Measurements from ENCODE around the gene SPATA46. TPM values are rescaled to one million over a fixed set of nuclear protein-coding genes. Genes with fewer than 3 reads are reported as not detected.

Gene SPATA46
- total RNA-seq, 1 experiment from 2014 or later, result not detected

GRCh38 chr1:162388615-162389014, 12.0 kb upstream of the SPATA46 start:
- Histone ChIP-seq H3K4me1 (ENCODE audit: low read length) (peaks cover 7% of the 10 kb centered on the region), H3K36me3 (ENCODE audit: insufficient read depth, low read length) (no peaks in the 10 kb centered on the region), H3K27me3 (ENCODE audit: low read length) (no peaks in the 10 kb centered on the region), H3K27ac (ENCODE audit: low read length) (no peak overlapping the region), H3K9me3 (ENCODE audit: low read length) (no peaks in the 10 kb centered on the region), H3K9ac (ENCODE audit: low read length) (no peak overlapping the region), H3K4me3 (ENCODE audit: low read length) (no peak overlapping the region), H3K4me2 (ENCODE audit: low read depth, low read length, poor library complexity, severe bottlenecking) (no peak overlapping the region), H3K9me2 (replicated peaks; ENCODE audit: insufficient read depth, low read length) (no peaks in the 10 kb centered on the region), H4K20me1 (ENCODE audit: insufficient read depth, low read depth, low read length) (no peaks in the 10 kb centered on the region), H2AFZ (ENCODE audit: low read length) (no peak overlapping the region), H3K79me2 (ENCODE audit: low read length) (no peaks in the 10 kb centered on the region)
- no peak for DNase-seq

GRCh38 chr1:162388083-162388594, 11.5 kb upstream of the SPATA46 start:
- H4K20me1 ChIP-seq (ENCODE audit: insufficient read depth, low read depth, low read length), result no peaks in the 10 kb centered on the region
- H3K27ac ChIP-seq (ENCODE audit: low read length), result no peak overlapping the region
- peaks cover 7% of the 10 kb centered on the region for H3K4me1 ChIP-seq (ENCODE audit: low read length)
- H3K9me3 ChIP-seq (ENCODE audit: low read length), result no peaks in the 10 kb centered on the region
- H3K27me3 ChIP-seq (ENCODE audit: low read length), result no peaks in the 10 kb centered on the region
- DNase-seq, result no peak
- H3K79me2 ChIP-seq (ENCODE audit: low read length), result no peaks in the 10 kb centered on the region
- H3K4me3 ChIP-seq (ENCODE audit: low read length), result no peak overlapping the region
- no peaks in the 10 kb centered on the region for H3K9me2 ChIP-seq (replicated peaks; ENCODE audit: insufficient read depth, low read length)
- H2AFZ ChIP-seq (ENCODE audit: low read length), result no peak overlapping the region
- H3K9ac ChIP-seq (ENCODE audit: low read length), result no peak overlapping the region
- H3K36me3 ChIP-seq (ENCODE audit: insufficient read depth, low read length), result no peaks in the 10 kb centered on the region
- H3K4me2 ChIP-seq (ENCODE audit: low read depth, low read length, poor library complexity, severe bottlenecking), result no peak overlapping the region

- no peaks in the 10 kb centered on the region for H3K27me3 ChIP-seq (ENCODE audit: low read length)
- no peak overlapping the region for H3K9ac ChIP-seq (ENCODE audit: low read length)
Measured at GRCh38 chr1:162387226-162388082, 10.8 kb upstream of the SPATA46 start.

GRCh38 chr1:162386292-162387225, 9.9 kb upstream of the SPATA46 start:
- H3K79me2 ChIP-seq (ENCODE audit: low read length), result no peaks in the 10 kb centered on the region
- no peaks in the 10 kb centered on the region for H3K9me2 ChIP-seq (replicated peaks; ENCODE audit: insufficient read depth, low read length)
- H3K4me1 ChIP-seq (ENCODE audit: low read length), result no peaks in the 10 kb centered on the region
- H3K27me3 ChIP-seq (ENCODE audit: low read length), result no peaks in the 10 kb centered on the region
- no peak overlapping the region for H3K4me3 ChIP-seq (ENCODE audit: low read length)
- H3K4me2 ChIP-seq (ENCODE audit: low read depth, low read length, poor library complexity, severe bottlenecking), result no peak overlapping the region
- no peak for DNase-seq
- no peak overlapping the region for H3K27ac ChIP-seq (ENCODE audit: low read length)
- H3K9ac ChIP-seq (ENCODE audit: low read length), result no peak overlapping the region
- no peaks in the 10 kb centered on the region for H4K20me1 ChIP-seq (ENCODE audit: insufficient read depth, low read depth, low read length)
- no peak overlapping the region for H2AFZ ChIP-seq (ENCODE audit: low read length)
- no peaks in the 10 kb centered on the region for H3K36me3 ChIP-seq (ENCODE audit: insufficient read depth, low read length)
- no peaks in the 10 kb centered on the region for H3K9me3 ChIP-seq (ENCODE audit: low read length)

More at GRCh38 chr1:162387226-162388082, 10.8 kb upstream of the SPATA46 start:
- Histone ChIP-seq H4K20me1 (ENCODE audit: insufficient read depth, low read depth, low read length) (no peaks in the 10 kb centered on the region), H3K79me2 (ENCODE audit: low read length) (no peaks in the 10 kb centered on the region), H3K27ac (ENCODE audit: low read length) (no peak overlapping the region), H3K9me2 (replicated peaks; ENCODE audit: insufficient read depth, low read length) (no peaks in the 10 kb centered on the region), H3K36me3 (ENCODE audit: insufficient read depth, low read length) (no peaks in the 10 kb centered on the region), H3K4me1 (ENCODE audit: low read length) (peaks cover 2% of the 10 kb centered on the region), H3K9me3 (ENCODE audit: low read length) (no peaks in the 10 kb centered on the region), H3K4me2 (ENCODE audit: low read depth, low read length, poor library complexity, severe bottlenecking) (no peak overlapping the region), H3K4me3 (ENCODE audit: low read length) (no peak overlapping the region), H2AFZ (ENCODE audit: low read length) (no peak overlapping the region)
- no peak for DNase-seq

DNA sequence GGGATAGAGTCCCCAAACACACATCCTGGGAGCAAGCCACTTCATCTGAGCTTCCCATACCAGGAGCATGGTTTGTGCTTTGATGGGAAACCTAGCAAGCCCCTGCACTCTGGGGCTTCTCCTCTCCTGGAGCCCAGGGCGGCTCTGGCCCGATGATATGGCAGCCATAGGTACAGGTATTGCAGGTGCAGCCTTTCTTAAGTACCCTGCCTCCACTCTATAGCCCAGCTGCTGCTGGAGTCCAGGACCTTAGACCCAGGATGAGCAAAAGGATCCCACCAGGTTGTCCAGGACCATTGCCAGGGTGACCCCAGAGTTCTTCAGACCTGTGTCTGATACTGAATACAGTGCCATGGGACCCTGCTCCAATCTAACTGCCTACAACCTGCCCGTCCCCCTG, 9.0 kb upstream of the SPATA46 start:
- DNase-seq, result no peak
- H3K79me2 ChIP-seq (ENCODE audit: low read length), result no peaks in the 10 kb centered on the region
- H2AFZ ChIP-seq (ENCODE audit: low read length), result no peak overlapping the region
- no peaks in the 10 kb centered on the region for H3K9me2 ChIP-seq (replicated peaks; ENCODE audit: insufficient read depth, low read length)
- no peaks in the 10 kb centered on the region for H3K36me3 ChIP-seq (ENCODE audit: insufficient read depth, low read length)
- no peaks in the 10 kb centered on the region for H4K20me1 ChIP-seq (ENCODE audit: insufficient read depth, low read depth, low read length)
- no peaks in the 10 kb centered on the region for H3K4me1 ChIP-seq (ENCODE audit: low read length)
- H3K9ac ChIP-seq (ENCODE audit: low read length), result no peak overlapping the region
- no peak overlapping the region for H3K27ac ChIP-seq (ENCODE audit: low read length)
- no peaks in the 10 kb centered on the region for H3K27me3 ChIP-seq (ENCODE audit: low read length)
- no peak overlapping the region for H3K4me3 ChIP-seq (ENCODE audit: low read length)
- no peak overlapping the region for H3K4me2 ChIP-seq (ENCODE audit: low read depth, low read length, poor library complexity, severe bottlenecking)
- no peaks in the 10 kb centered on the region for H3K9me3 ChIP-seq (ENCODE audit: low read length)

- H3K36me3 ChIP-seq (ENCODE audit: insufficient read depth, low read length), result no peaks in the 10 kb centered on the region
- H2AFZ ChIP-seq (ENCODE audit: low read length), result no peak overlapping the region
- no peak overlapping the region for H3K9ac ChIP-seq (ENCODE audit: low read length)
- no peaks in the 10 kb centered on the region for H3K27me3 ChIP-seq (ENCODE audit: low read length)
- no peak overlapping the region for H3K4me2 ChIP-seq (ENCODE audit: low read depth, low read length, poor library complexity, severe bottlenecking)
- H3K27ac ChIP-seq (ENCODE audit: low read length), result no peak overlapping the region
- no peaks in the 10 kb centered on the region for H3K79me2 ChIP-seq (ENCODE audit: low read length)
- no peaks in the 10 kb centered on the region for H3K9me2 ChIP-seq (replicated peaks; ENCODE audit: insufficient read depth, low read length)
- no peaks in the 10 kb centered on the region for H3K9me3 ChIP-seq (ENCODE audit: low read length)
- DNase-seq, result no peak
- no peaks in the 10 kb centered on the region for H3K4me1 ChIP-seq (ENCODE audit: low read length)
- H4K20me1 ChIP-seq (ENCODE audit: insufficient read depth, low read depth, low read length), result no peaks in the 10 kb centered on the region
- H3K4me3 ChIP-seq (ENCODE audit: low read length), result no peak overlapping the region
Measured at GRCh38 chr1:162385280-162385623, 8.6 kb upstream of the SPATA46 start.

GRCh38 chr1:162384601-162385279, 8.1 kb upstream of the SPATA46 start:
- H3K4me3 ChIP-seq (ENCODE audit: low read length), result no peak overlapping the region
- H4K20me1 ChIP-seq (ENCODE audit: insufficient read depth, low read depth, low read length), result no peaks in the 10 kb centered on the region
- H3K4me2 ChIP-seq (ENCODE audit: low read depth, low read length, poor library complexity, severe bottlenecking), result no peak overlapping the region
- DNase-seq, result no peak
- H3K9me2 ChIP-seq (replicated peaks; ENCODE audit: insufficient read depth, low read length), result no peaks in the 10 kb centered on the region
- no peaks in the 10 kb centered on the region for H3K9me3 ChIP-seq (ENCODE audit: low read length)
- H3K79me2 ChIP-seq (ENCODE audit: low read length), result no peaks in the 10 kb centered on the region
- no peak overlapping the region for H3K27ac ChIP-seq (ENCODE audit: low read length)
- no peak overlapping the region for H2AFZ ChIP-seq (ENCODE audit: low read length)
- H3K36me3 ChIP-seq (ENCODE audit: insufficient read depth, low read length), result no peaks in the 10 kb centered on the region
- H3K9ac ChIP-seq (ENCODE audit: low read length), result no peak overlapping the region
- no peaks in the 10 kb centered on the region for H3K4me1 ChIP-seq (ENCODE audit: low read length)
- no peaks in the 10 kb centered on the region for H3K27me3 ChIP-seq (ENCODE audit: low read length)

GRCh38 chr1:162384116-162384515, 7.5 kb upstream of the SPATA46 start:
- no peak overlapping the region for H3K4me3 ChIP-seq (ENCODE audit: low read length)
- no peak overlapping the region for H3K27ac ChIP-seq (ENCODE audit: low read length)
- no peaks in the 10 kb centered on the region for H3K9me2 ChIP-seq (replicated peaks; ENCODE audit: insufficient read depth, low read length)
- H2AFZ ChIP-seq (ENCODE audit: low read length), result no peak overlapping the region
- no peaks in the 10 kb centered on the region for H3K4me1 ChIP-seq (ENCODE audit: low read length)
- no peaks in the 10 kb centered on the region for H3K79me2 ChIP-seq (ENCODE audit: low read length)
- DNase-seq, result no peak
- H3K27me3 ChIP-seq (ENCODE audit: low read length), result no peaks in the 10 kb centered on the region
- H3K36me3 ChIP-seq (ENCODE audit: insufficient read depth, low read length), result no peaks in the 10 kb centered on the region
- H4K20me1 ChIP-seq (ENCODE audit: insufficient read depth, low read depth, low read length), result no peaks in the 10 kb centered on the region
- H3K9me3 ChIP-seq (ENCODE audit: low read length), result no peaks in the 10 kb centered on the region
- H3K4me2 ChIP-seq (ENCODE audit: low read depth, low read length, poor library complexity, severe bottlenecking), result no peak overlapping the region
- no peak overlapping the region for H3K9ac ChIP-seq (ENCODE audit: low read length)

Measured in Karpas-422 (cell line).